ENCODE data around the gene SMAD5. TPM values are rescaled to one million over a fixed set of nuclear protein-coding genes. Genes with fewer than 3 reads are reported as not detected.

The SMAD5 gene
- total and polyA plus RNA-seq, 2 of the 8 experiments (the other 6 are each of a cell fraction or from before 2014, with no cell fraction given), result 30.2 to 60.5 TPM

- CTCF ChIA-PET (ENCODE audit: partially characterized antibody), result interaction anchor here (1.6 to 1.7 kb wide), 2 partner anchors 9 to 35 kb away, joined by 3 to 5 read pairs; no protein-coding TSS in a partner anchor
- no peak overlapping the region for H3K4ac ChIP-seq (replicated peaks; ENCODE audit: insufficient read length, low read depth, low read length)
- H3K9ac ChIP-seq (replicated peaks in 1 of 4; ENCODE audit: extremely low read depth in 1 of 4, low read depth in 3 of 4, low read length in 3 of 4), result no peak overlapping the region
- H3K4me3 ChIP-seq (ENCODE audit: extremely low read depth in 1 of 4, insufficient read depth in 2 of 4, low read depth in 3 of 4, low read length in 4 of 4), result no peak overlapping the region
- H3K23me2 ChIP-seq (ENCODE audit: low read depth, low read length), result no peaks in the 10 kb centered on the region
- H3K27me3 ChIP-seq (replicated peaks in 1 of 4; ENCODE audit: control insufficient read depth in 3 of 4, extremely low read depth in 1 of 4, insufficient read depth in 3 of 4, low read length in 3 of 4), result no peaks in the 10 kb centered on the region
- no peaks in the 10 kb centered on the region for H3K36me3 ChIP-seq (ENCODE audit: control insufficient read depth in 2 of 4, insufficient read depth in 4 of 4, low read length in 3 of 4)
- no peak overlapping the region for H4K91ac ChIP-seq (replicated peaks; ENCODE audit: insufficient read length, low read length)
- H3K79me2 ChIP-seq (ENCODE audit: control insufficient read depth in 1 of 2, insufficient read depth in 2 of 2, low read length in 2 of 2), result peaks cover 8 to 99% of the 10 kb centered on the region in 2 experiments
- H2BK12ac ChIP-seq (ENCODE audit: low read depth, low read length), result no peak overlapping the region
- no peak overlapping the region for H3K27ac ChIP-seq (ENCODE audit: low read depth, low read length)
- no peak overlapping the region for H2BK15ac ChIP-seq (ENCODE audit: low read length)
- WGBS, 2 experiments (ENCODE audit: extremely low coverage in 1 of 2, insufficient coverage in 1 of 2, insufficient read length in 1 of 2, insufficient replicate concordance in 2 of 2, low coverage in 1 of 2, low lambda C conversion rate in 2 of 2, missing lambda C conversion rate in 1 of 2), result 87% methylated on average over 2 of the region's 2 CpGs; no CpG with 5 or more reads in 1 of the 2 experiments
- no peak for FAIRE-seq
- peaks cover 18 to 22% of the 10 kb centered on the region in 2 experiments for H4K20me1 ChIP-seq (replicated peaks in 1 of 2; ENCODE audit: control insufficient read depth in 1 of 2, insufficient read depth in 2 of 2, low read length in 2 of 2)
- H2BK20ac ChIP-seq (ENCODE audit: low read length), result no peak overlapping the region
- H2BK5ac ChIP-seq (ENCODE audit: low read depth, low read length), result no peak overlapping the region
- peaks cover 2% of the 10 kb centered on the region; the same call in 1 of the 2 replicates for H3K79me1 ChIP-seq (ENCODE audit: low read depth, low read length)
- no peak overlapping the region for H3K14ac ChIP-seq (ENCODE audit: insufficient read length)
- no peak overlapping the region for H2BK120ac ChIP-seq (replicated peaks; ENCODE audit: low read depth, low read length)
- no peak overlapping the region for H3K18ac ChIP-seq (ENCODE audit: extremely low read depth, low read length)
- DNase-seq (ENCODE audit: low read depth in 1 of 2, low spot score in 2 of 2), result no peak
- H4K8ac ChIP-seq (ENCODE audit: extremely low read depth, insufficient read depth, low read length), result no peak overlapping the region
- H2AFZ ChIP-seq (ENCODE audit: low read length), result no peak overlapping the region
- H4K5ac ChIP-seq (ENCODE audit: insufficient read length, low read depth, low read length), result no peak overlapping the region
- no peak overlapping the region for H2AK5ac ChIP-seq (ENCODE audit: low read depth, low read length)
- H3K9me3 ChIP-seq (ENCODE audit: insufficient read depth in 2 of 2, low read depth in 1 of 2, low read length in 1 of 2), result no peaks in the 10 kb centered on the region
- TF ChIP-seq RFX5 (IDR thresholded peaks at IDR 0.05; ENCODE audit: borderline replicate concordance, low read depth, low read length) (no peak), FOSL1 (IDR thresholded peaks at IDR 0.05; ENCODE audit: insufficient read depth, low read depth, low read length) (no peak), CREB1 (IDR thresholded peaks at IDR 0.05) (no peak), EGR1 (IDR thresholded peaks at IDR 0.05; ENCODE audit: borderline replicate concordance, low read depth, low read length) (no peak), GTF2F1 (IDR thresholded peaks at IDR 0.05; ENCODE audit: borderline replicate concordance, low read depth, low read length) (no peak), RAD21 (IDR thresholded peaks at IDR 0.05 in 1 of 2, conservative IDR thresholded peaks at IDR 0.05 in 1 of 2; ENCODE audit: low read depth in 2 of 2, low read length in 2 of 2) (no peak), TAF1 (IDR thresholded peaks at IDR 0.05; ENCODE audit: low read depth, low read length) (no peak), SIRT6 (IDR thresholded peaks at IDR 0.05; ENCODE audit: low read length) (no peak), CBX5 (IDR thresholded peaks at IDR 0.05; ENCODE audit: low read depth, low read length) (no peak), NANOG (IDR thresholded peaks at IDR 0.05; ENCODE audit: insufficient read depth, low read depth, low read length, poor library complexity, severe bottlenecking) (no peak), KDM4A (IDR thresholded peaks at IDR 0.05; ENCODE audit: low read depth, low read length, severe bottlenecking) (no peak), KDM5A (IDR thresholded peaks at IDR 0.05; ENCODE audit: low read length) (no peak), BCL11A (IDR thresholded peaks at IDR 0.05; ENCODE audit: low read depth in 2 of 2, low read length in 2 of 2) (no peak)
- POLR2A ChIA-PET (ENCODE audit: partially characterized antibody), result interaction anchor here (1.1 kb wide), 1 partner anchor 11 kb away, joined by 7 read pairs; no protein-coding TSS in a partner anchor
- no peak overlapping the region for H3K56ac ChIP-seq (replicated peaks; ENCODE audit: insufficient read length, low read depth, low read length)
- no peaks in the 10 kb centered on the region for H3K4me1 ChIP-seq (replicated peaks in 1 of 4; ENCODE audit: control insufficient read depth in 3 of 4, insufficient read depth in 4 of 4, low read length in 3 of 4)
- no peak overlapping the region for H3K23ac ChIP-seq (ENCODE audit: insufficient read length)
- no peak overlapping the region for H3K4me2 ChIP-seq (ENCODE audit: insufficient read depth in 1 of 2, low read depth in 2 of 2, low read length in 2 of 2)
Observed at GRCh38 chr5:136145030-136145429, 12.4 kb downstream of the SMAD5 start.

All from H1 (cell line).